ENCODE results near the gene ITPRID2. TPM values are rescaled to one million over a fixed set of nuclear protein-coding genes. Genes with fewer than 3 reads are reported as not detected.

Gene ITPRID2
- total RNA-seq, 4 donors from 2014 or later: 69.3 to 175 (median 123) TPM

- TF ChIP-seq, protein P1, sequence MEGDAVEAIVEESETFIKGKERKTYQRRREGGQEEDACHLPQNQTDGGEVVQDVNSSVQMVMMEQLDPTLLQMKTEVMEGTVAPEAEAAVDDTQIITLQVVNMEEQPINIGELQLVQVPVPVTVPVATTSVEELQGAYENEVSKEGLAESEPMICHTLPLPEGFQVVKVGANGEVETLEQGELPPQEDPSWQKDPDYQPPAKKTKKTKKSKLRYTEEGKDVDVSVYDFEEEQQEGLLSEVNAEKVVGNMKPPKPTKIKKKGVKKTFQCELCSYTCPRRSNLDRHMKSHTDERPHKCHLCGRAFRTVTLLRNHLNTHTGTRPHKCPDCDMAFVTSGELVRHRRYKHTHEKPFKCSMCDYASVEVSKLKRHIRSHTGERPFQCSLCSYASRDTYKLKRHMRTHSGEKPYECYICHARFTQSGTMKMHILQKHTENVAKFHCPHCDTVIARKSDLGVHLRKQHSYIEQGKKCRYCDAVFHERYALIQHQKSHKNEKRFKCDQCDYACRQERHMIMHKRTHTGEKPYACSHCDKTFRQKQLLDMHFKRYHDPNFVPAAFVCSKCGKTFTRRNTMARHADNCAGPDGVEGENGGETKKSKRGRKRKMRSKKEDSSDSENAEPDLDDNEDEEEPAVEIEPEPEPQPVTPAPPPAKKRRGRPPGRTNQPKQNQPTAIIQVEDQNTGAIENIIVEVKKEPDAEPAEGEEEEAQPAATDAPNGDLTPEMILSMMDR (IDR thresholded peaks at IDR 0.05): no peak
- TF ChIP-seq POLR2A (IDR thresholded peaks at IDR 0.05): no peak
- H3K4me3 ChIP-seq: no peak overlapping the region
- no peaks in the 10 kb centered on the region for H3K9me3 ChIP-seq
- peaks cover 0 to 2% (median 0%) of the 10 kb centered on the region in 4 donors for H3K4me1 ChIP-seq
- peaks cover 0 to 90% (median 3%) of the 10 kb centered on the region in 3 donors for H3K36me3 ChIP-seq
- H3K27me3 ChIP-seq: no peaks in the 10 kb centered on the region
- no peak for DNase-seq
- H3K27ac ChIP-seq: no peak overlapping the region
Measured at GRCh38 chr2:181916726-181917718, 25.5 kb downstream of the ITPRID2 start.

DNA sequence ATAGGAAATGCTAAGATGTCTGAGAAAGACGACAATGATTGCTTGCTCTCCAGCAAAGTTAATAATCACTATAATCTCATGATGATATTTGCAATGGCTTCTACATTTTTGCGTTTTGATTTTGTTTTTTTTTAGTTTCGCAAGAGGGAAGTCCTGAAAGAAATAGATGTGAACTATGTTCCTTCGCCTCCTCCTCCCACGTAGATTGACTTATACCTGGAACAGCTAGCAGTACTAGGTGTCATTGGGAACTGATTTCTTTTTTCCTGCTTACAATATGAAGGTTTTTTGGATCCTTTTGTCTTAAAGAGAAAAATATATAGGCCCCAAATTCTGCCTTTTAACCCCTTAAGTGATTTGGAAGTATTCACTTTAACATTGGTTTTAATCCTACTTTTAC, 26.7 kb downstream of the ITPRID2 start:
- no peak overlapping the region for H3K4me3 ChIP-seq
- H3K27me3 ChIP-seq: no peaks in the 10 kb centered on the region
- no peaks in the 10 kb centered on the region for H3K9me3 ChIP-seq
- H3K27ac ChIP-seq: no peak overlapping the region
- H3K36me3 ChIP-seq: peaks cover 0 to 91% (median 3%) of the 10 kb centered on the region in 3 donors
- H3K4me1 ChIP-seq: no peaks in the 10 kb centered on the region
- no peak for TF ChIP-seq POLR2A (IDR thresholded peaks at IDR 0.05)
- TF ChIP-seq, protein P1 (IDR thresholded peaks at IDR 0.05): no peak
- DNase-seq: no peak

DNA sequence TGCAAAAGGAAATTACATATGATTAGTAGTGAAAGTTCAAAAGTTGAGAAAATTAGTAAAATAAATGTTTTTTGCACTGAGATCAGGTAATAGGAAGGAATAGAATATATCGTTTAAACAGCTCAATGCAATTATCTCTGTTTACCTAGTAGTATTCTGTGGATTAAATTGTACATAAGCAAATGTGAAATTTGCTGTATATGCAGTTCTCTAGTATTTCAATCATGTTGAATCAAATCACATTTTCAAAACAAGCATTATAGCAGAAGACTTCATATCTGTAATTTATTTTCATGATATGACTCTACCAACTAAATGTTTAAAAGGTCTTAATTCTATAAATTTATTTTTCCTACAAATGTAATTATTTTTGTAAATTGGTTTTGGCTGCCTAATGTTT, 31.6 kb downstream of the ITPRID2 start:
- no peaks in the 10 kb centered on the region for H3K27me3 ChIP-seq
- no peak overlapping the region for H3K27ac ChIP-seq
- no peaks in the 10 kb centered on the region for H3K4me1 ChIP-seq
- no peak for DNase-seq
- H3K9me3 ChIP-seq: no peaks in the 10 kb centered on the region
- TF ChIP-seq, protein P1 (IDR thresholded peaks at IDR 0.05): no peak
- no peak for TF ChIP-seq POLR2A (IDR thresholded peaks at IDR 0.05)
- peaks cover 0 to 78% (median 0%) of the 10 kb centered on the region in 3 donors for H3K36me3 ChIP-seq
- H3K4me3 ChIP-seq: no peak overlapping the region

DNA sequence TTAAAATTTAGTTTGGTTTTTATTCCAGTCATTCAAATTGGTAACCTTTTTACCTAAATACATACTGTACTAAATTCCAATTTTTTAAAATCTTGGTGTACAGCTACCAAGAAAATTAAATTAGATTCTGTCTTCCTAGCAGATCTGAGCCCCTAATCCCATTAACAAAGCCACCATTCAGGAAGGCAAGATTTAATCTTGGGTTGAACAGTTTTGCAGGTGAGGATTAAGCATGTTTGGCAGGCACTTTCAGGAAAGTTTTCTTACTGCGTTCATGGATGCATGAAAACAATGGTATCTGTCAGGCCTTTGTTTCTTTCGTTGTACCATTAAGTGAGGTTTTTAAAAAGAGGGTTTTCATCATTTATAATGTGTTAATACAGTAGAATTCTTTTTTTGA, 32.8 kb downstream of the ITPRID2 start:
- Histone ChIP-seq H3K9me3 (no peaks in the 10 kb centered on the region), H3K4me3 (no peak overlapping the region), H3K27ac (no peak overlapping the region), H3K36me3 (peaks cover 0 to 71% (median 0%) of the 10 kb centered on the region in 3 donors), H3K4me1 (no peaks in the 10 kb centered on the region), H3K27me3 (no peaks in the 10 kb centered on the region)
- TF ChIP-seq POLR2A (IDR thresholded peaks at IDR 0.05): no peak
- DNase-seq: no peak

DNA sequence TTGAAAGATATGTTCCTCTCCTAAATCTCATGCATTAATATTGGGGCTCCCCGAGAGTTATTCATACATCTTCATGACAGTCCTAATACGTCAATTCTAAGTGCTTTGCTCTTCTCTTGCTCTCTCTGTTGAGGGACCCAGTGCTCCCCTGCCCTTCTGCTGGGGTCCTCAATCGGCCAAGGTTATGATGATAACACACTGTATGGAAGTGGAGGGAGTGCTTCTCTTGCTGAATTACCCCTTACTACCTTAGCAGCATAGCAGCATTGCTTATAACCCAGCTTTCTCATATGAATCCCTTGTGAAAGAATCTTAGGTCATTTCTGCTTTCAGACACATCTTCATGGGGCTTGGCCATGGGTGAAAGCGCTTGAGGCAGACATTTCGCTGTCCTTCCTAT, 43.2 kb downstream of the ITPRID2 start:
- H3K4me1 ChIP-seq: no peaks in the 10 kb centered on the region

More for the DNA sequence above, 43.2 kb downstream of the ITPRID2 start:
- Histone ChIP-seq H3K4me3 (no peak overlapping the region), H3K9me3 (no peaks in the 10 kb centered on the region), H3K27ac (no peak overlapping the region), H3K27me3 (no peaks in the 10 kb centered on the region), H3K36me3 (peaks cover 0 to 12% (median 0%) of the 10 kb centered on the region in 3 donors)
- TF ChIP-seq, protein P1 (IDR thresholded peaks at IDR 0.05): no peak
- no peak for TF ChIP-seq POLR2A (IDR thresholded peaks at IDR 0.05)
- no peak for DNase-seq
